GM23248 (cell line): ENCODE data around the gene ZNF438. TPM values are rescaled to one million over a fixed set of nuclear protein-coding genes. Genes with fewer than 3 reads are reported as not detected.
A peak's percentile ranks its signal among the peaks of the same experiment; 100 is the strongest.

Source experiments
- DNase-seq: peaks from one replicate; pipeline ENCODE4 v3.0.0-alpha.2; 2015
- H2AFZ ChIP-seq: fragments of 200-600 bp; sonication (generic); 2 replicates; pipeline ENCODE4 v1.6.1; 2016; ENCODE audit warnings: antibody characterized with exemption
- H3F3A ChIP-seq: fragments of 200-600 bp; sonication (generic); 2 replicates; pipeline ENCODE4 v1.6.1; 2016; ENCODE audit warnings: mild to moderate bottlenecking, antibody characterized with exemption, mixed run types; ENCODE audit not compliant: insufficient read depth
- H3K27ac ChIP-seq: fragments of 200-600 bp; sonication (generic); 2 replicates; pipeline ENCODE4 v1.5.1; 2016; ENCODE audit warnings: mild to moderate bottlenecking
- H3K27me3 ChIP-seq: fragments of 200-600 bp; sonication (generic); replicated peaks from 2 replicates; pipeline ENCODE4 v1.6.1; 2016; ENCODE audit warnings: mild to moderate bottlenecking; ENCODE audit not compliant: insufficient read depth
- H3K36me3 ChIP-seq: fragments of 200-600 bp; sonication (generic); 2 replicates; pipeline ENCODE4 v1.6.1; 2016; ENCODE audit warnings: low read depth, mild to moderate bottlenecking
- H3K4me1 ChIP-seq: fragments of 200-600 bp; sonication (generic); 2 replicates; pipeline ENCODE4 v1.6.1; 2016; ENCODE audit warnings: mild to moderate bottlenecking; ENCODE audit not compliant: insufficient read depth
- H3K4me2 ChIP-seq: fragments of 200-600 bp; sonication (generic); one replicate; pipeline ENCODE4 v1.6.1; 2016; ENCODE audit warnings: mild to moderate bottlenecking; ENCODE audit not compliant: unreplicated experiment
- H3K4me3 ChIP-seq: fragments of 200-600 bp; sonication (generic); 2 replicates; pipeline ENCODE4 v1.5.1; 2016; ENCODE audit warnings: mild to moderate bottlenecking
- H3K79me2 ChIP-seq: fragments of 200-600 bp; sonication (generic); 2 replicates; pipeline ENCODE4 v1.6.1; 2016; ENCODE audit warnings: mild to moderate bottlenecking; ENCODE audit not compliant: insufficient read depth
- H3K9ac ChIP-seq: fragments of 200-600 bp; sonication (generic); 2 replicates; pipeline ENCODE4 v1.6.1; 2016; ENCODE audit warnings: mild to moderate bottlenecking
- H3K9me2 ChIP-seq: fragments of 200-600 bp; sonication (generic); 2 replicates; pipeline ENCODE4 v1.6.1; 2016; ENCODE audit warnings: mixed run types, mild to moderate bottlenecking, moderate library complexity; ENCODE audit not compliant: insufficient read depth
- H3K9me3 ChIP-seq: fragments of 200-600 bp; sonication (generic); one replicate; pipeline ENCODE4 v1.6.1; 2017; ENCODE audit warnings: low read depth
- H4K20me1 ChIP-seq: fragments of 200-600 bp; sonication (generic); 2 replicates; pipeline ENCODE4 v1.6.0; 2016; ENCODE audit not compliant: insufficient read depth
- EZH2 ChIP-seq: fragments of 200-600 bp; sonication (generic); IDR thresholded peaks from 2 replicates; pipeline ENCODE4 v1.6.1; 2018; ENCODE audit warnings: antibody characterized with exemption, mild to moderate bottlenecking; ENCODE audit not compliant: insufficient read depth, poor library complexity, severe bottlenecking
- EZH2phosphoT487 ChIP-seq: fragments of 200-600 bp; sonication (generic); IDR thresholded peaks from 2 replicates; pipeline ENCODE4 v1.6.1; 2018; ENCODE audit warnings: antibody characterized with exemption, moderate library complexity, mild to moderate bottlenecking, low read depth; ENCODE audit not compliant: insufficient read depth
- WGBS, 2 experiments: methylation state at CpG; one replicate each; pipeline ENCODE4 v1.1.6; 2015 to 2017; ENCODE audit warnings: low lambda C conversion rate in 2 of 2, low coverage in 1 of 2; ENCODE audit errors: missing lambda C conversion rate in 2 of 2; 5-methylcytosine and 5-hydroxymethylcytosine counted together
- in situ Hi-C: fragments of 300-500 bp; cut with MboI; formaldehyde crosslinking; loops from 2 replicates; pipeline ENCODE4 v1.15.0; 2020
- polyA plus RNA-seq: library from polyadenylated mRNA; unstranded; fragments of >200 nt; fragmentation: Nextera tagmentation; extraction: Ambion mirVana; gene quantifications from 2 replicates; pipeline ENCODE4 v1.2.1, GENCODE V29; 2016
- total RNA-seq: library from RNA; depleted of rRNA; stranded (reverse); fragments of >200 nt; shearing (Covaris generic); gene quantifications from 2 replicates; pipeline ENCODE4 v1.2.3, GENCODE V29; 2014

Gene ZNF438
- total and polyA plus RNA-seq, 2 experiments from 2014 or later = 2.9 to 4.1 TPM

DNA sequence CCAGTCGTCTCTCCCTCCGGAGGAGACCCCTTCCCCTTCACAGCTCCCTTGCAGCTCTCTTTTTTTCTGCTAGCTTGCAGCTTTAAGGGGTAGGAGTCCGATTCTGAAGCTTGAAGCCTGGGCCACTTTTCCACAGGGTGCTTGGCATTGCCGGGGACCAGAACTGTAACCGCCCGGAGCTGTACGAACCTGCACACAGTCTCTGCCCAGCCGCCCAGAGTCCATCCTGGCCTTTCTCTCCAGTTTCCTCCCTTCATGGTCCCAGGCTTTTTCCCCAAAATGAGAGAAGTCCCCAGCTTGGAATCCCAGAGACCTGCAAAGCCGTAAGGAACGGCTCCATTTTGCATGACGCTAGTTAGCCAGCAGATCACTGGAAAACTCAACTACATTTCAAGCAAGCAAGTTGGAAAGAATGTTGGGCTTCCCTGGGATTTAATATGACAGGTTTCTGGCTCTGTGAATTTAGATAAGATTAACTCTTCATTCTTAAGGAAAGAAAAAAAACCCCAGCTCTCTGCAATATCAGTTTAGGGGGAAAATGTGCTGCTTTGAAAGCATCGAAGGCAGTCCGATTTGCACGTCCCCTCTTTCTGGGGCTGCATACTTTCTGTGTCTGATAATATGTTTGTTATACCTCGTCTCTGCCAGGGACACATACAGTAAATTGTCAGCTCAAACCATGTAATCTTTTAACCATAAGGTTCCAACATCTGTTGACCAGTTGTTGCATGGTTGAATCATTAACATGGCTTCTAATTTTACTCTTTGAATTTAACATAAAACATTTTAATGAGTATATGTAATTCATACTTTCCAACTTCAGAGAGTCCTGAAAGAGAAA lies 212.1 kb downstream of the ZNF438 start:
- 3 to 4% methylated on average over 15 of the region's 15 CpGs for WGBS, 2 experiments
- H3K4me3 ChIP-seq = peak overlapping the region; percentile 66
- H3K36me3 ChIP-seq = no peaks in the 10 kb centered on the region

DNA sequence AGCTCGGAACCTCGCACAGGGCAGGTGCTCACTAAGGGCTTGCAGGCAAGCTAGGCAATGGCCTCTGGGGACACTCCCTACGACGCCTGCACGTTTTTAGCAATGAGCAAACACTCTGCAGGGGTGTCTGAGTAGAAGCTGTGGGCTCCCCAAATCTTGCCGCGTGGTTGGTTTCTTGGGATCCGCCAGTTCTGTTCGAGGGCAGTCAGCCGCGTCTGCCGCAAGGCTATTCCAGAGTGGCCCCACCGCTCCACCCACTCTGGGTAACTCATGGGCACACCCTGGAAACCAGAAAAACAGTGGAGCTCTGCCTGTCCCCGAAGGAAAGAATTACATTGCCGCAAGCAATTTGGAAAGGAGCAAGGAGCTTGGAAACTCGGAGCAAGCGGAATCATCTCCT lies 212.8 kb downstream of the ZNF438 start:
- H3K36me3 ChIP-seq = no peaks in the 10 kb centered on the region
- H4K20me1 ChIP-seq = no peaks in the 10 kb centered on the region
- in situ Hi-C loops = no loop called here
- no peaks in the 10 kb centered on the region for H3K9me3 ChIP-seq
- peak overlapping the region; percentile 66 for H3K4me3 ChIP-seq
- H3K27me3 ChIP-seq = no peaks in the 10 kb centered on the region
- TF ChIP-seq EZH2phosphoT487 (no peak), EZH2 (no peak)
- 13 to 15% methylated on average over 17 of the region's 17 CpGs for WGBS, 2 experiments
- peaks cover 46% of the 10 kb centered on the region for H3K4me1 ChIP-seq
- no peaks in the 10 kb centered on the region for H3K9me2 ChIP-seq
- H2AFZ ChIP-seq = peak overlapping the region; percentile 67
- H3K4me2 ChIP-seq = peak overlapping the region; percentile 83
- H3F3A ChIP-seq = peaks cover 34% of the 10 kb centered on the region
- H3K27ac ChIP-seq = peak overlapping the region; percentile 85
- peak overlapping the region; percentile 82 for H3K9ac ChIP-seq
- H3K79me2 ChIP-seq = no peaks in the 10 kb centered on the region
- peak; percentile 92 for DNase-seq

More for the DNA sequence above, 212.1 kb downstream of the ZNF438 start:
- H3K4me2 ChIP-seq = peak overlapping the region; percentile 83
- H2AFZ ChIP-seq = peak overlapping the region; percentile 67
- no peaks in the 10 kb centered on the region for H4K20me1 ChIP-seq
- peak; percentile 70 for DNase-seq
- TF ChIP-seq EZH2 (no peak), EZH2phosphoT487 (no peak)
- in situ Hi-C loops = no loop called here
- H3K9me3 ChIP-seq = no peaks in the 10 kb centered on the region
- H3K9ac ChIP-seq = peak overlapping the region; percentile 82
- H3F3A ChIP-seq = peaks cover 27% of the 10 kb centered on the region
- no peaks in the 10 kb centered on the region for H3K79me2 ChIP-seq
- H3K27ac ChIP-seq = peak overlapping the region; percentile 85
- H3K27me3 ChIP-seq = no peaks in the 10 kb centered on the region
- no peaks in the 10 kb centered on the region for H3K9me2 ChIP-seq
- peaks cover 39% of the 10 kb centered on the region for H3K4me1 ChIP-seq

DNA sequence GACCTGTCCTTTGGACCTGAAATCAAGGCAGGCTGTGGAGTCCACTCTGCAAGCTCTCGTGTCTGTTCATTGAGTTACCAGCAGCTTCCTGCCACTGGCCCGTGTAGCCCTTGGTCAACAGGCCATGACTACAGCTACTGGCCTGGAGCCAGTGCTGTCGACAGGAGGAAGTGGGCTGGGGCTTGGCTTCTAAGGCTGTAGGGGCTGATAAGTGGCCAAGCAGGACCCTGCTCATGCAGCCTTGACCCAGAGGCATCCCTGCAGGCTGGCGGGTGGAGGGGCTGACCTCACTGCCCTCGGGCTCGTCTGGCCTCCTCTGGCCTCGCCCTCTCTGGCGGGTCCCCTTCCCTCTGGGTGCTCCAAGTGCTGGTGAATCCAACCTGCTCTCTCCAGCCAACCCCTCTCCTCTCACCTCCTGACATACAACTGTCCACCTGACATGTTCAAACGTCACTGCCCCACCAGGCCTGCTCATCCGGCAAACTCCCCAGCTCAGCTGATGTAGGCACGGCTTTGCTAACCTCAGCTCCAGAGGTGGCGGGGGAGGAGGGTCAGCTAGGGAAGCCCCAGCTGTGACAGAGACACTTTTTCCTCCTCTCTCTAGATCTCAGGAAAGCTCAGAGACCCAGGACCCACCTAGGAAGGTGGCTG lies 213.5 kb downstream of the ZNF438 start:
- Histone ChIP-seq H3K4me2 (peak overlapping the region; percentile 83), H3K9me3 (no peaks in the 10 kb centered on the region), H3K4me1 (peaks cover 53% of the 10 kb centered on the region), H2AFZ (no peak overlapping the region), H3K27me3 (no peaks in the 10 kb centered on the region), H3K9ac (peak overlapping the region; percentile 82), H3K79me2 (no peaks in the 10 kb centered on the region), H3K4me3 (no peak overlapping the region), H3K27ac (peak overlapping the region; percentile 85), H3K36me3 (no peaks in the 10 kb centered on the region), H3F3A (peaks cover 41% of the 10 kb centered on the region), H3K9me2 (no peaks in the 10 kb centered on the region), H4K20me1 (no peaks in the 10 kb centered on the region)
- in situ Hi-C loops = no loop called here
- WGBS, 2 experiments = 76 to 77% methylated on average over 12 of the region's 12 CpGs
- peak; percentile 46 for DNase-seq
- TF ChIP-seq EZH2 (no peak), EZH2phosphoT487 (no peak)

DNA sequence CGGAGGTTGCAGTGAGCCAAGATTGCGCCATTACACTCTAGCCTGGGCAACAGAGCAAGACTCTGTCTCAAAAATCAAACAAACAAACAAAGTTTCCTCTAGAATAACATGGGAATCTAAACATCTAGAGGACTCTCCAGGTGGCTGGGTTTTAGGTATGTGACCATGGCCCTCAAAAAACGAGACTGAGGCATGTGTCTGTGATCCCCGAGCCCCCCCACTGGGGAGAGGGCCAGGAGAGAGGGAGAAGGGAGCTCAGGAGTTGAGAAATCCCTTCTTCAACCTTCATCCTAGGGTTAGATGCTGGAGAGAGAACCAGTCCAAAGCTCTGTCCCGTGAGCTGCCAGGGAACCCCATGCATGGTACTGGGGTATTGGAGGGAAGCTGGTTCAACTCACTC lies 214.1 kb downstream of the ZNF438 start:
- TF ChIP-seq EZH2 (no peak), EZH2phosphoT487 (no peak)
- no peak overlapping the region for H3K27ac ChIP-seq
- H4K20me1 ChIP-seq = no peaks in the 10 kb centered on the region
- H3K9ac ChIP-seq = no peak overlapping the region
- no peak for DNase-seq
- no peaks in the 10 kb centered on the region for H3K9me3 ChIP-seq
- no peaks in the 10 kb centered on the region for H3K79me2 ChIP-seq
- H3K4me2 ChIP-seq = no peak overlapping the region
- H2AFZ ChIP-seq = no peak overlapping the region
- no peaks in the 10 kb centered on the region for H3K36me3 ChIP-seq
- no peak overlapping the region for H3K4me3 ChIP-seq
- peaks cover 46% of the 10 kb centered on the region for H3F3A ChIP-seq
- in situ Hi-C loops = no loop called here
- 85 to 89% methylated on average over 5 of the region's 5 CpGs for WGBS, 2 experiments
- H3K9me2 ChIP-seq = no peaks in the 10 kb centered on the region
- H3K27me3 ChIP-seq = no peaks in the 10 kb centered on the region
- H3K4me1 ChIP-seq = peaks cover 59% of the 10 kb centered on the region
